ENCODE data around the gene FKRP. TPM values are rescaled to one million over a fixed set of nuclear protein-coding genes. Genes with fewer than 3 reads are reported as not detected.

Gene FKRP
- total RNA-seq, 1 experiment from 2014 or later, result 23.9 TPM

- Mint-ChIP-seq H3K4me3 (ENCODE audit: unreplicated experiment) (no peak overlapping the region), H3K9me3 (ENCODE audit: unreplicated experiment) (no peaks in the 10 kb centered on the region), H3K27ac (ENCODE audit: low read depth, unreplicated experiment) (no peak overlapping the region), H3K36me3 (ENCODE audit: insufficient read depth, unreplicated experiment) (peaks cover 55% of the 10 kb centered on the region), H3K27me3 (ENCODE audit: insufficient read depth, unreplicated experiment) (no peaks in the 10 kb centered on the region), H3K4me1 (ENCODE audit: insufficient read depth, unreplicated experiment) (peaks cover 16% of the 10 kb centered on the region)
- no TSS peak for BruUV-seq (replicated peaks)
- intact Hi-C loops (cut with micrococcal nuclease), result no loop called here
- no peak for DNase-seq (ENCODE audit: unreplicated experiment)
- TF ChIP-seq CTCF (IDR thresholded peaks at IDR 0.05; ENCODE audit: unreplicated experiment), result no peak
- ChIA-PET CTCF (interaction anchor here (1.1 to 1.5 kb wide), 2 partner anchors 9 to 102 kb away, joined by 3 to 5 read pairs; no protein-coding TSS in a partner anchor), POLR2A (interaction anchor here (1.2 kb wide), 1 partner anchor 14 kb away, joined by 3 read pairs; no protein-coding TSS in a partner anchor)
These were observed 8.1 kb upstream of the FKRP start for GRCh38 chr19:46737761-46738171.

- H3K9me3 Mint-ChIP-seq (ENCODE audit: unreplicated experiment), result no peaks in the 10 kb centered on the region
- CTCF ChIA-PET, result interaction anchor here (0.8 to 1.3 kb wide), 2 partner anchors 11 kb away, joined by 3 to 6 read pairs; no protein-coding TSS in a partner anchor
- intact Hi-C loops (cut with micrococcal nuclease), result no loop called here
- POLR2A ChIA-PET, result no interaction called here
- H3K4me1 Mint-ChIP-seq (ENCODE audit: insufficient read depth, unreplicated experiment), result peaks cover 16% of the 10 kb centered on the region
- no peak overlapping the region for H3K4me3 Mint-ChIP-seq (ENCODE audit: unreplicated experiment)
- peaks cover 46% of the 10 kb centered on the region for H3K36me3 Mint-ChIP-seq (ENCODE audit: insufficient read depth, unreplicated experiment)
- TF ChIP-seq CTCF (IDR thresholded peaks at IDR 0.05; ENCODE audit: unreplicated experiment), result no peak
- no peaks in the 10 kb centered on the region for H3K27me3 Mint-ChIP-seq (ENCODE audit: insufficient read depth, unreplicated experiment)
- no peak overlapping the region for H3K27ac Mint-ChIP-seq (ENCODE audit: low read depth, unreplicated experiment)
- no TSS peak for BruUV-seq (replicated peaks)
- no peak for DNase-seq (ENCODE audit: unreplicated experiment)
These were observed 6.5 kb upstream of the FKRP start for GRCh38 chr19:46739290-46739771.

- no peaks in the 10 kb centered on the region for H3K27me3 Mint-ChIP-seq (ENCODE audit: insufficient read depth, unreplicated experiment)
- BruUV-seq (replicated peaks), result no TSS peak
- POLR2A ChIA-PET, result no interaction called here
- peaks cover 28% of the 10 kb centered on the region for H3K4me1 Mint-ChIP-seq (ENCODE audit: insufficient read depth, unreplicated experiment)
- no peak for DNase-seq (ENCODE audit: unreplicated experiment)
- no peak overlapping the region for H3K4me3 Mint-ChIP-seq (ENCODE audit: unreplicated experiment)
- intact Hi-C loops (cut with micrococcal nuclease), result no loop called here
- peaks cover 34% of the 10 kb centered on the region for H3K36me3 Mint-ChIP-seq (ENCODE audit: insufficient read depth, unreplicated experiment)
- no peaks in the 10 kb centered on the region for H3K9me3 Mint-ChIP-seq (ENCODE audit: unreplicated experiment)
- H3K27ac Mint-ChIP-seq (ENCODE audit: low read depth, unreplicated experiment), result peak overlapping the region; percentile 83
- CTCF ChIA-PET, result interaction anchor here (0.5 to 2.9 kb wide), 5 partner anchors 9 to 126 kb away, joined by 3 to 19 read pairs (median 3); no protein-coding TSS in a partner anchor
- TF ChIP-seq CTCF (IDR thresholded peaks at IDR 0.05; ENCODE audit: unreplicated experiment), result no peak
These were observed 4.4 kb upstream of the FKRP start for GRCh38 chr19:46741447-46741846.

GRCh38 chr19:46742926-46743480, 2.9 kb upstream of the FKRP start:
- POLR2A ChIA-PET, result interaction anchor here (0.9 to 1.2 kb wide), 2 partner anchors 42 to 107 kb away, joined by 3 read pairs; partner anchors contain the start of gene AP2S1
- peaks cover 19% of the 10 kb centered on the region for H3K36me3 Mint-ChIP-seq (ENCODE audit: insufficient read depth, unreplicated experiment)
- no peak overlapping the region for H3K4me3 Mint-ChIP-seq (ENCODE audit: unreplicated experiment)
- intact Hi-C loops (cut with micrococcal nuclease), result no loop called here
- no TSS peak for BruUV-seq (replicated peaks)
- TF ChIP-seq CTCF (IDR thresholded peaks at IDR 0.05; ENCODE audit: unreplicated experiment), result no peak
- CTCF ChIA-PET, result interaction anchor here (0.7 to 2.9 kb wide), 4 partner anchors 14 to 98 kb away, joined by 3 to 19 read pairs (median 4); no protein-coding TSS in a partner anchor
- H3K27me3 Mint-ChIP-seq (ENCODE audit: insufficient read depth, unreplicated experiment), result no peaks in the 10 kb centered on the region
- peaks cover 28% of the 10 kb centered on the region for H3K4me1 Mint-ChIP-seq (ENCODE audit: insufficient read depth, unreplicated experiment)
- no peak for DNase-seq (ENCODE audit: unreplicated experiment)
- H3K9me3 Mint-ChIP-seq (ENCODE audit: unreplicated experiment), result no peaks in the 10 kb centered on the region
- no peak overlapping the region for H3K27ac Mint-ChIP-seq (ENCODE audit: low read depth, unreplicated experiment)
